IPS-15b (cell line): ENCODE data around the gene SCP2.

Experiments
- H3K27me3 ChIP-seq: one replicate; pipeline ENCODE4 v1.6.1; 2013; ENCODE audit warnings: low read length; ENCODE audit not compliant: control insufficient read depth, insufficient read depth
- H3K36me3 ChIP-seq: one replicate; pipeline ENCODE4 v1.6.1; 2013; ENCODE audit warnings: low read length; ENCODE audit not compliant: control insufficient read depth, insufficient read depth
- H3K4me1 ChIP-seq: one replicate; pipeline ENCODE4 v1.6.1; 2013; ENCODE audit warnings: mild to moderate bottlenecking, low read length; ENCODE audit not compliant: control insufficient read depth, insufficient read depth
- H3K4me3 ChIP-seq: one replicate; pipeline ENCODE4 v1.5.1; 2013; ENCODE audit warnings: low read depth, low read length
- H3K9ac ChIP-seq: one replicate; pipeline ENCODE4 v1.6.1; 2013; ENCODE audit warnings: low read depth, mild to moderate bottlenecking, low read length
- H3K9me3 ChIP-seq: one replicate; pipeline ENCODE4 v1.6.1; 2013; ENCODE audit warnings: mild to moderate bottlenecking, low read length; ENCODE audit not compliant: control insufficient read depth, insufficient read depth

Gene SCP2

DNA sequence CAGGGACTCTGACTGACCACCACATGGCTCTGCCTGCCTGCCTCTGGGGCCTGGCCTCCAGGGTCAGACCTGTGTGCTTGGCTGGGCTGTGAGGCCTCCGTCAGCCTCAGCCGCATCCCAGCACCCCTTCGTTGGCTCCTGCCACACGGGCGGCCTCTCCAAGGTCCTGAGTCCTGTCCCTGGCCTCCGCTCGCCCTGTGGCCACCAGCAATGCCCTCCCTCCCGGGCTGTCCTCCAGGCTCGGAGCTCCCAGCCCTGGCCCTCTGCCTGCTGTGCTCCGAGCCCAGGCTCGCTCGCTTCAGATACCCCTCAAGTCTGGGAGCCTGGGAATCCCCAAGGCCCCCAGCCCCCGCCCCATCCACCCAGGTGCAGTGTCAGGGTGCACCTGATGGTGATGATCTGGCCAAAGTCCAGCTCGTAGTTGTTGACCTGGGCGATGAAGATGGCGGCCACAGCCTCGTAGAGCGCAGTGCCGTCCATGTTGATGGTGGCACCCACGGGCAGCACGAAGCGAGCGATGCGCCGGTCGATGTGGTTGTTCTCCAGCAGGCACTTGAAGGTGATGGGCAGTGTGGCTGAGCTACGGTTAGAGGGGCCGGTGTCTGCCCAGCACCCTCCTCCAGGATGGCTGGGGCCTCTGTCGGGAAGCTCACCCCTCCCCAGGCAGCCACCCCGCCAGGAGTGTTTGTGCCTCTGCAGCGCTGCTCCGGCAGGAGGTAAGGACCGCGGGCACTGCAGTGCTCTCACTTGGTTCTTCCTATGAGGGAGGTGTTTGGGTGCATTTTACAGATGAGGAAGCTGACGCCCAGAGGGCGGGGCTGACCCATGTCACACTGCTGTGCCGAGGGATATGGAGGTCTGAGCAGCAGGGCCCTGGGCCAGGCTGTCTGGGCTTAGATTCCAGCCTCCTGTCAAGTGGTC is 163.4 kb downstream of the SCP2 start:
- Histone ChIP-seq H3K27me3 (no peaks in the 10 kb centered on the region), H3K4me1 (no peaks in the 10 kb centered on the region), H3K9ac (no peak overlapping the region), H3K9me3 (no peaks in the 10 kb centered on the region), H3K36me3 (no peaks in the 10 kb centered on the region), H3K4me3 (no peak overlapping the region)

DNA sequence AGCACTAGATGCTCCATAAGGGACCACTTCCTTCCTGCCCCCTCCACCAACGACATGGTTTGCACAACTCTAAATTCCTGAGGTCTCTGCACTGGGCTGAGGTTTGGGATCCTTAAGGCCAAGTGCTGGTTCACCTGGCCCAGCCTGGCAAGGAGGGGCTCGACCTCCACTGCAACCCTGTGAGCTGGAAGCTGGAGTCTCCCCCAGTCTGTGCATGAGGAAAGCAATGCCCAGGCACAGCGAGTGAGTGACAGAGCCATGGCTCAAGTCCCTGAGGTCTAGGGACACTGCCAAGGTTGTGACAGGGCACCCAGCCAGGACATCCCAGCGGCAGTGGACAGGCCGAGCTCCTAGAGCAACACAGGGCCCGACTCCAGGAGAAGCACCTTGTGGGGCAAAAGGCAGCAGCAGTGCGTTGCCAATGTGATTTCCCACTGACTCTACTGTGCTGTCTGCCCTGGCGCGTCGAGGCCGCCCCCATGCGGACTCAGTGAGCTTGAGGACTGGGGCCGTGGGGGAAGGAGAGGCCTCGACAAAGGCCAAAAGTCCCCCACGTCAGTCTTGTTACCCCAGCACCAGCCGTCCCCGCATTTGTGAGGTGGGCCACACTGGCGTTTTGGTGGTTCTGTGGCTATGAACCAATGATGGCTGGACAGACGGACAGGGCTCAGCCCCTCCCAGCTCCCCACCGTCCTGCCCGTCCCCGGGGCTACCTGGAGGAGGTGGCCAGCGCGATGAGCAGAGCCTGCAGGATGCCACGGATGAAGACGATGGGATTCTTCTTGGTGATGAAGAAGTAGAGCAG is 165.0 kb downstream of the SCP2 start:
- H3K4me1 ChIP-seq: no peaks in the 10 kb centered on the region
- H3K36me3 ChIP-seq: no peaks in the 10 kb centered on the region
- H3K4me3 ChIP-seq: no peak overlapping the region
- no peak overlapping the region for H3K9ac ChIP-seq
- H3K27me3 ChIP-seq: no peaks in the 10 kb centered on the region
- no peaks in the 10 kb centered on the region for H3K9me3 ChIP-seq

DNA sequence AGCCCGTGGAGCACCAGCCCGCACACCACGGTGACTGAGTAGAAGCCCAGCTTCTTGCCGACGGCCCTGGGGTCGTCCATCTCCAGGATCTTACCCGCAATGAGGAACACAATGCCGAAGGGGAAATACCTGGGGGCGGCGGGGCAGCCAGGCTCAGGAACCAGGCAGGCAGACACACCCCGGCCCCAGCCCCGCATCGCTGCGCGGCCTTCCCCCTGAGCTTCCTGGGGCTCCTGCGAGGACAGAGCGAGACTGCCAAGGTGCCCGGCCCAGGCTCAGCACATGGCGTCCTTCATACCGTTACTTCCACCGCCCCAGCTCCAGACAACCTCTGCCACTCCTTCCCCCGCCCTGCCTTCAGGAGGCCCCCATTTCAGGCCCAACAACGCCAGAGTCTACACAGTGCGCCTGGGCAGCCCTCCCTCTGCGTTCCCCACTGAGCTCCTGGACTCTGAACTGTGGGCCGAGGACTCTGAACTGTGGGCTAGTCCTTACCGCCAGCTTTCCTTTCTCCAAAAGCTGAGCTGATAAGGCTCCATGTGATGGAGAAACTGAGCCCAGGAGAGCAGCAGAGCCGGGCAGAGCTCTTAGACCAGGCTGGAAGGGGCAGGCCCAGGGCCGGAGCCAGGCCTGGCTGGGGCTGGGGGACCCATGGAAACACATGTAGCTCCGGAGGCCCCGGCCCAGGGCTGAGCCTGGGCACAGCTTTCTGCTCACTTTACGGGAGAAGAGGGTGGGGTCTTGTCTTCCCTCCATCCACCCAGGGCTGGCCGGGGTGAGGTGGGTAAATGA is 165.8 kb downstream of the SCP2 start:
- Histone ChIP-seq H3K9me3 (no peaks in the 10 kb centered on the region), H3K27me3 (no peaks in the 10 kb centered on the region), H3K36me3 (no peaks in the 10 kb centered on the region), H3K4me3 (no peak overlapping the region), H3K9ac (no peak overlapping the region), H3K4me1 (no peaks in the 10 kb centered on the region)

DNA sequence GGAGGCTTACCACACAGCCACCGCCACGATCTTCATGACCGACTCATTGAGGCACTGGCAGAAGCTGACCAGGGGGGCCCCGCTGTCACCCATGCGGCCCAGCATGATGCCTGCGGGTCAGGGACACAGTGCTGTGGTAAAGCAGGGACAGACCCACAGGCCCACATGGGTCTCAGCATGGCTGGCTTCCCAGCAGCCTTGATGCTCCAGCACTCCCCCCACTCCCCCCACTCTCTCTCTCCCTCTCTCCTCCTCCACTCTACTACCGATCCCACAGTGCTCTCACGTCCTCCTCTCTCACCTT is 166.3 kb downstream of the SCP2 start:
- Histone ChIP-seq H3K9me3 (no peaks in the 10 kb centered on the region), H3K4me1 (no peaks in the 10 kb centered on the region), H3K9ac (no peak overlapping the region), H3K4me3 (no peak overlapping the region), H3K27me3 (no peaks in the 10 kb centered on the region), H3K36me3 (no peaks in the 10 kb centered on the region)

DNA sequence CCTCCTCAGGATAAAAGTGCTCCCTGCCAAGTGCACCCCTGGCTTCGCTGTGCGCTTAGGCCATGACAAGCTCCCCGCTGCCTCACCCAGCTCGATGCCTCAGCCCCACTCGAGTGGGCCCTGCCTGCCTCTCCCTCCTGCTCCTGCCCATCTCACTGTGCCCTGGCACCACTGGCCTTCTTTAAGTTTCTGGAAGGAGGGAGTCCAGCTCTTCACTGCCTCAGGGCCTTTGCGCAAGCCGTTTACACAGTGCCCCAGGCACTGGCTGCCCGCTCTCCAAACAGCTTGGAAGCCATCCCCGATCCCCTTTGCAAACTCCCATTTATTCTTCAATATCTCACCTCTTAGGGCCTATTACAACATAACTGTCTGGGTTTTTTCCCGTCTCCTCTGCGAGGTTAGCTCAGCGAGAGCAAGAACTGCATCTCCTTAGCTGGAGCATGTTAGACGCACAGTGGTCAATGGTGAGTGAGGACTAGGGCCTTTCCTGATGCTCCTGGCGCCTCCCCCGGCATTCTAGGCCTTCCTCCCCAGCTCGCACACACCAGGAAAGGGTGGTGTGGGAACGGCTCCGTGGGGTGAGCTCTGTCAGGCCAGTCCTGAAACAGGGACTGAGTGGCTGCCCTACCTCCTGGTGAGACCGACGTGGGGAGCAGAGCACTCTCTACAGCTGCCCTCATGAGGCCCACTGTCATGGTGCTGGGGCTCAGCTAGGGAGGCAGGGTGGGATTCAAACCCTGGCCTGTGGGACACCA is 166.9 kb downstream of the SCP2 start:
- H3K9me3 ChIP-seq: no peaks in the 10 kb centered on the region
- no peak overlapping the region for H3K9ac ChIP-seq
- H3K4me3 ChIP-seq: no peak overlapping the region
- no peaks in the 10 kb centered on the region for H3K27me3 ChIP-seq
- no peaks in the 10 kb centered on the region for H3K36me3 ChIP-seq
- no peaks in the 10 kb centered on the region for H3K4me1 ChIP-seq

DNA sequence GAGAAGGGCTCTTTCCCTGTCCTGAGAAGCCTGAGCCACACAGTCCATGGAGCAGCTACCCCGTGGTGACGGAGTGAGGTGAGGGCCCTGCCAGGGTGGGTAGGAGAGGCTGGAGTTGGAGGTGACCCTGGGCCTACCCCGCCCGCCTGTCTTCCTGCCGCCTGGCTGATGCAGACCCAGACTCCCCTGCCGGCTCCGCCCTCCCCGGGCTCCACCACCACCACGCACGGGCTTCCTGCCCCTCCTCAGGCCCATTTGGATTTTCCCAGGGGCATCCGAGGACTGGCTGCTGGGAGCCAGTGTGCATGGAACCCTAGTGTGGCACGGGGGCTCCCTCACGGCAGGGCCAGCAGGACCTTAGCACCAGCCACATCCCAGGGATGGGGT is 167.4 kb downstream of the SCP2 start:
- no peaks in the 10 kb centered on the region for H3K9me3 ChIP-seq
- no peaks in the 10 kb centered on the region for H3K36me3 ChIP-seq
- no peak overlapping the region for H3K9ac ChIP-seq
- no peak overlapping the region for H3K4me3 ChIP-seq
- no peaks in the 10 kb centered on the region for H3K4me1 ChIP-seq
- no peaks in the 10 kb centered on the region for H3K27me3 ChIP-seq
